ENCODE results near the gene OR2AG2. TPM values are rescaled to one million over a fixed set of nuclear protein-coding genes. Genes with fewer than 3 reads are reported as not detected.
"Not testable (repeated sequence)": the region's sequence is repeated elsewhere in the genome, so short reads cannot be mapped to it uniquely, and the experiment has no call there.

OR2AG2 gene
- total and polyA plus RNA-seq, 9 of the 15 experiments (the other 6 are each of a cell fraction or from before 2014, with no cell fraction given) = 0.15 to 0.91 (median 0.55) TPM

GRCh38 chr11:6812390-6813005 lies 40.7 kb upstream of the OR2AG2 start (continued):
- TF ChIP-seq CBX8 (IDR thresholded peaks at IDR 0.05; ENCODE audit: borderline replicate concordance, extremely low read depth, low read depth, low read length, poor library complexity, severe bottlenecking) (no peak), RCOR1 (IDR thresholded peaks at IDR 0.05; ENCODE audit: borderline replicate concordance in 1 of 2, low read depth in 2 of 2, low read length in 2 of 2) (0 out of 4 replicates have a peak, but pooled peaks of 1 of the 2 experiments have one; percentile 30), TFAP4 (CRISPR knock-in tag; IDR thresholded peaks at IDR 0.05; ENCODE audit: borderline replicate concordance) (peak; percentile 15; the same call in 1 of the 2 replicates)

- FAIRE-seq; H4K20me1 ChIP-seq (replicated peaks; ENCODE audit: control insufficient read depth, insufficient read depth, low read length); H3K9ac ChIP-seq (ENCODE audit: insufficient read depth in 1 of 2, low read depth in 2 of 2, low read length in 2 of 2); CTCF ChIA-PET (ENCODE audit: low intra/inter-chr PET ratio); H3K79me2 ChIP-seq (ENCODE audit: control insufficient read depth, insufficient read depth, low read length); H2AFZ ChIP-seq (ENCODE audit: low read depth, low read length); ATAC-seq; intact Hi-C loops (cut with micrococcal nuclease); BruUV-seq (replicated peaks); H3K4me3 ChIP-seq; H3K36me3 ChIP-seq (ENCODE audit: control insufficient read depth, insufficient read depth, low read length); H3K27me3 ChIP-seq (ENCODE audit: control insufficient read depth in 2 of 2, insufficient read depth in 2 of 2, low read length in 2 of 2); H3K27ac ChIP-seq (ENCODE audit: extremely low read depth, low read depth, low read length); H3K4me2 ChIP-seq (ENCODE audit: insufficient read depth, low read length); H3K4me1 ChIP-seq (replicated peaks in 1 of 2; ENCODE audit: control insufficient read depth in 2 of 2, insufficient read depth in 2 of 2, low read length in 2 of 2); in situ Hi-C loops (cut with MboI); H3K9me3 ChIP-seq (replicated peaks; ENCODE audit: control insufficient read depth, insufficient read depth, low read depth, low read length); H3K9me1 ChIP-seq (ENCODE audit: control insufficient read depth, insufficient read depth, low read length); DNase-seq (ENCODE audit: extremely low read depth in 1 of 4, low spot score in 3 of 4): not testable (repeated sequence)
- POLR2A ChIA-PET = interaction anchor here (0.6 kb wide), 1 partner anchor 1855 kb away, joined by 4 read pairs; no protein-coding TSS in a partner anchor
Measured at GRCh38 chr11:6801075-6801474, 29.3 kb upstream of the OR2AG2 start.

All from K562 (cell line).